ENCODE measurements around the gene TMEM243. TPM values are rescaled to one million over a fixed set of nuclear protein-coding genes. Genes with fewer than 3 reads are reported as not detected.
A peak's percentile ranks its signal among the peaks of the same experiment; 100 is the strongest.

TMEM243 gene
- total and polyA plus RNA-seq, 2 of the 4 experiments (the other 2 are of a cell fraction) = 28.7 to 31.1 TPM

DNA sequence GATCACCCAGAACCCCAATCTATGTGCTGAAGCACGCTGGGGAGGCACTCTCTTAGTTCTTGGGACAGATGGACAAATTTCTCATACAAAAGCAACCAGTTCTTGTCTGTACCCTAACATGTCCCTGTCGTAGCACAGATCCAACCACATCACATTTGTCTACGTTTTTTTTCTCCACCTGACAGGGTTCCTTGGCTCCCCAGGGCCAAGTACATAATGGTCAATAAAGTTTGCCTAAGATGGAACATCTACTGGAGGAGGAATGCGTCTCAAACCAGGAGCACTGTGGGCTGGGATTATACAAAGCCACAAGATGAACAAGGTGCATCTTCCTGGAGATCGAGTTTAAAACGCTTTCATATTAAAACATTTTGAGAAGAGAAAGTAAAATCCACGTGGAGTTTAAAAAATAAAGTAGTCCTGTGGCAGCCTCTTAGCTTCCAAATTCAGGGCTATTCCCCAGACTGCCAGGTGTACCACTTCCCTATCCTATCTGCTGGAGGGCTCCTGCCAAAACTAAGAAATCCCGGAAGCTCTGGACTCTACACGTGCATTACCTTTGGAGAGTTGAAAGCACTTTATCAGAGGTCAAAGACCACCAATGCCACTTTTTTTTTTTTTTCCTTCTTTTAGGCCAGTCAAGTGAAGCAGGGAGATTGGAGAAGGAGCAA, 1.4 kb downstream of the TMEM243 start:
- Histone ChIP-seq H3K56ac (ENCODE audit: extremely low read depth, insufficient read depth, low read length) (no peak overlapping the region), H3K4me1 (ENCODE audit: control insufficient read depth, insufficient read depth, low read length) (peaks cover 6% of the 10 kb centered on the region), H2BK20ac (ENCODE audit: low read depth, low read length) (no peak overlapping the region), H3K14ac (replicated peaks; ENCODE audit: low read depth, low read length) (no peak overlapping the region), H2AK9ac (replicated peaks; ENCODE audit: low read depth, low read length, poor library complexity) (no peak overlapping the region), H2AFZ (replicated peaks; ENCODE audit: low read length, poor library complexity) (no peak overlapping the region), H2AK5ac (ENCODE audit: low read depth, low read length) (no peak overlapping the region), H3K9me1 (ENCODE audit: insufficient read depth, low read length) (peaks cover 14% of the 10 kb centered on the region), H3K4me3 (ENCODE audit: insufficient read depth, low read depth, low read length) (peak overlapping the region; percentile 94; the same call in 1 of the 2 replicates), H3K27ac (ENCODE audit: insufficient read depth, low read length) (no peak overlapping the region), H3K9ac (ENCODE audit: low read depth, low read length) (no peak overlapping the region), H4K20me1 (ENCODE audit: insufficient read depth, low read length) (peaks cover 3% of the 10 kb centered on the region; the same call in 1 of the 2 replicates), H3K9me3 (ENCODE audit: control insufficient read depth, insufficient read depth, low read length) (no peaks in the 10 kb centered on the region), H3K4me2 (ENCODE audit: low read depth, low read length) (peak overlapping the region; percentile 91), H4K91ac (ENCODE audit: insufficient read depth, low read depth, low read length) (no peak overlapping the region), H2BK5ac (ENCODE audit: low read depth, low read length, poor library complexity, severe bottlenecking) (no peak overlapping the region), H2BK15ac (ENCODE audit: low read depth, low read length) (no peak overlapping the region), H4K8ac (ENCODE audit: low read depth in 2 of 2, low read length in 2 of 2) (no peak overlapping the region), H4K5ac (ENCODE audit: low read depth, low read length) (no peak overlapping the region), H3K4ac (ENCODE audit: low read depth, low read length) (no peak overlapping the region), H3K27me3 (ENCODE audit: control insufficient read depth, insufficient read depth, low read length) (no peaks in the 10 kb centered on the region), H3K79me1 (ENCODE audit: low read depth in 1 of 2, low read length in 2 of 2) (peaks cover 16 to 52% of the 10 kb centered on the region in 2 experiments; a peak in 3 of 4 replicates), H3K36me3 (ENCODE audit: control insufficient read depth, insufficient read depth, low read length) (peaks cover 4% of the 10 kb centered on the region; the same call in 1 of the 2 replicates), H3K23ac (ENCODE audit: low read depth, low read length) (peak overlapping the region; percentile 57; the same call in 1 of the 2 replicates), H3K18ac (ENCODE audit: low read depth, low read length) (no peak overlapping the region), H2BK120ac (ENCODE audit: low read depth, low read length) (no peak overlapping the region)
- WGBS, 2 experiments (ENCODE audit: extremely low coverage in 2 of 2, insufficient read length in 1 of 2) = no CpG with 5 or more reads among the region's 9 CpGs
- TSS peak; percentile 26 for BruUV-seq (replicated peaks)
- TF ChIP-seq FOS (IDR thresholded peaks at IDR 0.05; ENCODE audit: low read depth, low read length) (no peak), CHD1 (IDR thresholded peaks at IDR 0.05; ENCODE audit: low read depth, low read length) (no peak), RCOR1 (IDR thresholded peaks at IDR 0.05; ENCODE audit: insufficient replicate concordance, low read length) (no peak), MAFK (IDR thresholded peaks at IDR 0.05; ENCODE audit: low read depth, low read length) (no peak), SMC3 (IDR thresholded peaks at IDR 0.05; ENCODE audit: low read depth, low read length) (no peak), RFX5 (IDR thresholded peaks at IDR 0.05; ENCODE audit: low read depth, low read length) (no peak), CEBPB (IDR thresholded peaks at IDR 0.05; ENCODE audit: low read depth, low read length) (no peak), MAZ (IDR thresholded peaks at IDR 0.05; ENCODE audit: borderline replicate concordance, low read depth, low read length) (no peak), RAD21 (IDR thresholded peaks at IDR 0.05; ENCODE audit: low read length) (no peak), BHLHE40 (IDR thresholded peaks at IDR 0.05; ENCODE audit: low read depth, low read length) (no peak), NFE2L2 (IDR thresholded peaks at IDR 0.05; ENCODE audit: low read depth, low read length) (no peak), MXI1 (IDR thresholded peaks at IDR 0.05; ENCODE audit: borderline replicate concordance, low read depth, low read length) (no peak)
- TF ChIP-seq, protein P1, sequence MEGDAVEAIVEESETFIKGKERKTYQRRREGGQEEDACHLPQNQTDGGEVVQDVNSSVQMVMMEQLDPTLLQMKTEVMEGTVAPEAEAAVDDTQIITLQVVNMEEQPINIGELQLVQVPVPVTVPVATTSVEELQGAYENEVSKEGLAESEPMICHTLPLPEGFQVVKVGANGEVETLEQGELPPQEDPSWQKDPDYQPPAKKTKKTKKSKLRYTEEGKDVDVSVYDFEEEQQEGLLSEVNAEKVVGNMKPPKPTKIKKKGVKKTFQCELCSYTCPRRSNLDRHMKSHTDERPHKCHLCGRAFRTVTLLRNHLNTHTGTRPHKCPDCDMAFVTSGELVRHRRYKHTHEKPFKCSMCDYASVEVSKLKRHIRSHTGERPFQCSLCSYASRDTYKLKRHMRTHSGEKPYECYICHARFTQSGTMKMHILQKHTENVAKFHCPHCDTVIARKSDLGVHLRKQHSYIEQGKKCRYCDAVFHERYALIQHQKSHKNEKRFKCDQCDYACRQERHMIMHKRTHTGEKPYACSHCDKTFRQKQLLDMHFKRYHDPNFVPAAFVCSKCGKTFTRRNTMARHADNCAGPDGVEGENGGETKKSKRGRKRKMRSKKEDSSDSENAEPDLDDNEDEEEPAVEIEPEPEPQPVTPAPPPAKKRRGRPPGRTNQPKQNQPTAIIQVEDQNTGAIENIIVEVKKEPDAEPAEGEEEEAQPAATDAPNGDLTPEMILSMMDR (conservative IDR thresholded peaks at IDR 0.05; ENCODE audit: low read depth, low read length) = no peak
- TF ChIP-seq, protein P2, sequence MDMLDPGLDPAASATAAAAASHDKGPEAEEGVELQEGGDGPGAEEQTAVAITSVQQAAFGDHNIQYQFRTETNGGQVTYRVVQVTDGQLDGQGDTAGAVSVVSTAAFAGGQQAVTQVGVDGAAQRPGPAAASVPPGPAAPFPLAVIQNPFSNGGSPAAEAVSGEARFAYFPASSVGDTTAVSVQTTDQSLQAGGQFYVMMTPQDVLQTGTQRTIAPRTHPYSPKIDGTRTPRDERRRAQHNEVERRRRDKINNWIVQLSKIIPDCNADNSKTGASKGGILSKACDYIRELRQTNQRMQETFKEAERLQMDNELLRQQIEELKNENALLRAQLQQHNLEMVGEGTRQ (IDR thresholded peaks at IDR 0.05; ENCODE audit: low read depth, low read length) = no peak
- TF ChIP-seq, protein P3, sequence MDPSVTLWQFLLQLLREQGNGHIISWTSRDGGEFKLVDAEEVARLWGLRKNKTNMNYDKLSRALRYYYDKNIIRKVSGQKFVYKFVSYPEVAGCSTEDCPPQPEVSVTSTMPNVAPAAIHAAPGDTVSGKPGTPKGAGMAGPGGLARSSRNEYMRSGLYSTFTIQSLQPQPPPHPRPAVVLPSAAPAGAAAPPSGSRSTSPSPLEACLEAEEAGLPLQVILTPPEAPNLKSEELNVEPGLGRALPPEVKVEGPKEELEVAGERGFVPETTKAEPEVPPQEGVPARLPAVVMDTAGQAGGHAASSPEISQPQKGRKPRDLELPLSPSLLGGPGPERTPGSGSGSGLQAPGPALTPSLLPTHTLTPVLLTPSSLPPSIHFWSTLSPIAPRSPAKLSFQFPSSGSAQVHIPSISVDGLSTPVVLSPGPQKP (IDR thresholded peaks at IDR 0.05; ENCODE audit: borderline replicate concordance, low read depth, low read length) = no peak
- ATAC-seq (ENCODE audit: low read depth) (no peak), DNase-seq (no peak)
- dilution Hi-C loops (cut with HindIII; ENCODE audit: low sequenced_read_pairs, unreplicated experiment) = no loop called here
- POLR2A ChIA-PET (ENCODE audit: unreplicated experiment) = no interaction called here
- CTCF ChIA-PET = no interaction called here
- intact Hi-C loops (cut with micrococcal nuclease) = no loop called here
- in situ Hi-C loops (cut with MboI; ENCODE audit: low sequenced_read_pairs) = no loop called here

Measured in IMR-90 (cell line).